Measurements from ENCODE around the gene HOXB9.

HOXB9 gene

DNA sequence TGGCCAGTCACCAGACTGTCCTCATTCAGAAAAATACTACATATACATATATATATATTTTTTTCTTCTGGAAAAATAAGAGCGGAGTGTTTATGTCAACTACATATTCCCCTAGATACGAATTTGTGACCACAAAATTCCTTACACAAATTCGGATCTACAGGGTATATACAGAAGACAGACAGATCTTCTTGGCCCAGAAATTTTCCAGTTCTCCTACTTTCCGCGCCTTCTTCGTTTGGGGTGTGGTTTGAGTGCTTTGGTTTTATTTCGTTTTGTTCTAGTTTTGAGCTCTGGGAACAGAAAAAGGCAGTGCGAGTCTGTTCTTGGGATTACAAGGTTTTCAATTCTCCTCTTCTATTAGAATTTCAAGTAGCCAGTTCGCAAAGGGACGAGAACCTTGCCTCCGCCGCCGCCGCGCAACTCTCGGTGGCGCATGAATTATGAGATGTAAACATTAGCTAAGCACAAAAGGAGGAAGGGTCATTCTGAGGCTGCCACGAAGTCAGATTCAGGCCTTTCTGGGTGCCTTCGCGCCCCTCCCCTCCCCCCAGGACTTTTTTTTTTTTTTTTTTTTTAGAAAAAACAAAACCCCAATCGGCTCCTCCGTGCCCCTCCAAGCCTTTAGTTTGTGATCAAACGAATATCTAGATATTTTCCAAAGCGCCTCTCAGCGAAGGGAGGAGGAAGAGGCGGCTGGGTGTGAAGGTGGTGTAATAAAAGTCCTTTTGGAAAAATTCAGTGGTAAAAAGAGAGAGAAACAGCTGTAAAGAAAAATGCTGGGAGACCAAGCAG is 46.2 kb downstream of the HOXB9 start:
- no peak for DNase-seq

DNA sequence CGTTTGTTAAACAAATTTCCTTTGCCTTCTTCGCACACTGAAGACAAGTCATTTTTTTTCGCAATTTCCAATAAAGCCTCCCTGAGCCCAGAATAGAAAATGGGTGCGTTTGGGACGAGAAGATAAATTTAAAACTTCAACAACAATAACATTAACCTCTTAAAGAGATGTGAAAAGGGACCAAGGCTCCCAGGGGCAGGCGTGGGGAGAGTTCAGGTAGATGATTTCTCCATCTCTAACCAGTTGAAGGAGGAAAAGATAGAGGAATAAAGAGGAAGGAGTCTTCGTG is 46.7 kb downstream of the HOXB9 start:
- DNase-seq, result no peak

DNA sequence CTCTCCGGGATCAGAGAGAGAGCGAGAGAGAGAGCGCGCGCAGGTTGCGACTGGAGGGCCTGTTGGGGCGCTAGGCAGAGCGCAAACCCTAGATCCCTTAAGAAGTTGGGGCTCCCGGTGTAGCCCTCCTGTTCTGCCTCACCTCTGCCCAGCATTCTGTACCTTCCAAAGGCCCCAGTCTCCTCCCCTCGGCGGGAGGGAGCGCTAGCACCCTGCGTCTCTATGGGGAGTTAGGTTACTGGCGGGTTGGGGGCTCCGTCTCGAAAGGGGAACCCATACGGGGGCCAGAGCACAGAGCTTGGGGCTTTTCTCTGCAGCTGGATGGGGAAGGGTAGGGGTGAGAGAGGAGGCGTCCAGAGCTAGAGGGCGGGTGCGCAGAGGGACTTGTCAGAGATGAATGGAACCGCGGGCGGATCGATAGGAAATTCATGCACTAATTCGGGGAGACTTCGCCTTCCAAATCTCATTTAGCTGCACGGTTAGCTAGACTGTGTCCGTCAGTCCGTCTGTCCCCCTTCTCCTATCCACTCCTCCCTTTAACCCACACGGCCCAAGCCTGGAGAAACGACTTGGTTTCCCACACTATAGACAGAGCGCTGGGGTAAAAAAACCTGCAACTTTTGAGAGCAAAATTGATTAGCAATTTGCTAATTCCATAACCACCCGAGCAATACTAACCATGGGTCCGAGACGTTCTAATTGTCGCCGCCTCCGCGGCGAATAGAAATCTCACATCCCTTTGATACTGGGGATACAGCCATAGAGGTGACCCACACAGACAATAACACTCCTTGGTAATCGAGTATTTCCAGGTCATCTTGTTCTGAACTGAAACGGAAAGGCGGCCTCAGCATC is 47.3 kb downstream of the HOXB9 start:
- DNase-seq, result no peak

DNA sequence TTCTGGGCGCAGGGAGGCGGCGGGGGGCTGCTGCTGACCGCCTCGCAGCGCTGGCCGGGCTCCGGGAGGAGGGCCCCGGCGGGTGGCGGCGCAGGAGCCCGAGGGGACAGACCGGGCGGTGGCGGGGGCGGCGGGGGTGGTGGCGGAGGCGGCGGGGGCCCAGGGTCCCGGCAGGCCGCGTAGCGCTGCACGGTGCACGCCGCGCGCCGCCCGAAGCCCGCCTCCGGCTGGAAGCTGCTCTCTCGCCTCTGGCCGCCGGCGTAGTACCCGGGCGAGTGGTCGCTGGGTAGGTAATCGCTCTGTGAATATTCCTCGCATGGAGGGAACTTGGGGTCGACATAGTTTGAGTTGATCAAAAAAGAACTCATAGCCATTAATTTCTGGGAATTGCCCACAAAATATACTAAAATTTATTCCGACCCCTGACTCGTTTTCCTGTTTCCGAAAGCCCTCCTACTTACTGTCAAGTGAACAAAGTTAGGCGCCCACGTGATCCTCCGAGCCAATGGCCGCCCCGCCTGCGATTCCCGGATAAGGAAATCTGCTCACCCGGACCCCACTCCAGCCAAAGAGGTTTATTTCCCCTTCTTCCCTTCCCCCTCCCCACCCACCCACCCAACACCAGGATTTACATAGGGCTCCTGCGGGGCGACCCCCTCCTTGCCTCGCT is 48.1 kb downstream of the HOXB9 start, which contains the start of gene HOXB4:
Gene HOXB4, minus strand, starts transcription at position 405 of the 670 bp plus-strand sequence. Its CDS starts 31 bp downstream, at position 374.
- peak in 1 of 2 experiments; percentile 64 for DNase-seq

DNA sequence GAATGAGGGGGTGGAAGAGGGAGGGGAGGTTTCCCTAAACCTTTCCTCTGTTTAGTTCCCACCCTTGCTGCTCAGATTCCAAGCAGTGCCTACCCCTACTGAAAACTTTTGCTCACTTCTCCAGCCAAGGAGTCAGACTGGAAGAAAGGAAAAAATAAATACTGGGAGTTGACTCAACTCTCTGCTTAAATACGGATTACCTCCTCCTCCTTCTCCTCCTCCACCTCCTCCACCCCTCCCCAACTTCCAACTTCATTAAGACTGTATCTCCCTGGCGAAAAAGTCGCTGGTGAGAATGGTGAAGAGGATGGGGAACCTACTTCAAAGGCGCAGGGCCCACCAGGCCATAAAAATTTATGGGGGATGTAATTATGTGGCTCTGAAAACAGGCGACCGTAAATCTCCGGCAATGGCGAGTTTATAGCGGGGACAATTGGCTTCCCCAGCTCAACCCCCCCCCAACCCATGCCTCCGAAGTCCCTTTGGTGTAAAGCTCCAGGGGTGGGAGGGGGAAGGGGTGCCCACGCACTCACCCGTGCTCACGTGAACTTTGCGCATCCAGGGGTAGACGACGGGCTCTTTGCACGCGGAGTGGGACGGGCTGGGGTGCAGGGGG is 48.7 kb downstream of the HOXB9 start:
- no peak for DNase-seq

DNA sequence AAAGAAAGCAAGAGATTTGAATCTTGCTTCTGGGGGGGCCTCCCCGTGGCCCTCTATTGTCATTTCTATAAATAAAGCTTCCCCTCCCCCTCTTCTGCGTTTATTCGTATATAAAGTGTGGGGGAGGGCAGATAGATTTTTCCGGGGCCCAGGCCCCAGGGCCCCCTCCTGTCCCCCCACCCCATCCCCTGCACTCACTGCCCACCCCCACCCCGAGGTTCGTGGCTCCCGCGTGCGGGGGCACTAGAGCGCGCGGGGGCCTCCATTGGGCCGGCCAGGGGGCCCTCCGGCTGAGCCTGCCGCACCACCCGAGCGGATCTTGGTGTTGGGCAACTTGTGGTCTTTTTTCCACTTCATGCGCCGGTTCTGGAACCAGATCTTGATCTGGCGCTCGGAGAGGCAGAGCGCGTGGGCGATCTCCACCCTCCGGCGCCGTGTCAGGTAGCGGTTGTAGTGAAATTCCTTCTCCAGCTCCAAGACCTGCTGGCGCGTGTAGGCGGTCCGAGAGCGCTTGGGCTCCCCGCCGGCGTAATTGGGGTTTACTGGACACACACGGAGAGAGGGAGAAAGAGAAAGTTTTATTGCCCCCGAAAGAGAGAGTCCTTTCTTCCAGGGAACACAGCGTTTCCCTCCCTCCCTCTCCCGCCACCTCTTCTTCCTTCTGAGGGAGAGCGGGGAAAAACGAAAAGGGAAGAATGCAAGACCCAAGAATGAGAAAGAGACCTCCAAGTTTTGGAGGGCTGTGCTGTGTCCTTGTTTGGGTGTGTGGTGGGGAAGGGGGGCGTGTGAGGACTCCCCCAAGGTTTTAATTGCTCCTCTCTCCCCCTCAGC is 49.5 kb downstream of the HOXB9 start:
- DNase-seq, result no peak

DNA sequence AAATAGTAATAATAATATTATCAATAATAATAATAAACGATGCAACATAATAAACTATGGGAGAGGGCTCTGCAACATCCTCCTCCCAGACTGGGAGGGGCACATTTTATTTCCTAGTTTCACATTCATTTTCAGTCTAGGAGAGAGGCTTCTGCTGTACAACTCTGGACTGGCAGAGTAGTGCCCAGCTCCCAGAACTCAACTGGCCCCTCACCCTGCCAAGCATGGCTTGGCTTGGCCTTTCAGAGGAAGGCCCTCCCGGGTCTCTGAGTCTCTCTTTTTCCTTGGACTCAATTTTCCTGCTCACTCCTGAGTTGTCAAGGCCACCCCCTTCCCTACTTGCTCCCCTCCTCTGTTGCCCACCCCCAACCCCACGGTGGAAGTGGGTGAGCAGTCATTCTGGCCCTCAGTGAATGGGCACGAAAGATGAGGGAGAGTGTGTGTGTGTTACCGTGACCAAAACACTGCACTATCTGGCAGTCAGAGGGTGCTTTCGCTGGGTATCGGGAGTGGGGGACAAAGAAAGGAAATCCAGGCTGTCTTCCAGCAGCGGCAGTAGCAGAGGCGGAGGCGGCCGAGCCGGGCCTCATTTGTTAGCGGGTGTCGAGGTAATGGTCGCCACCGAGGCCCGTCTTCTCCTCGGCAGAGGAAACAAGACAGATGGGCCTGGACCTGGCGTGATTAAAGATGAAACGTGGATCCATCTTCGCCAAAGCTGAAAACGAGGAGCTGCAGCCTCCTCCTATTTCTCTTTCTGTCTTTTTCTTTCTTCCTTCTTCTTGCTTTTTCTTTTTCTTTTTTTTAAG is 50.3 kb downstream of the HOXB9 start:
- no peak for DNase-seq

DNA sequence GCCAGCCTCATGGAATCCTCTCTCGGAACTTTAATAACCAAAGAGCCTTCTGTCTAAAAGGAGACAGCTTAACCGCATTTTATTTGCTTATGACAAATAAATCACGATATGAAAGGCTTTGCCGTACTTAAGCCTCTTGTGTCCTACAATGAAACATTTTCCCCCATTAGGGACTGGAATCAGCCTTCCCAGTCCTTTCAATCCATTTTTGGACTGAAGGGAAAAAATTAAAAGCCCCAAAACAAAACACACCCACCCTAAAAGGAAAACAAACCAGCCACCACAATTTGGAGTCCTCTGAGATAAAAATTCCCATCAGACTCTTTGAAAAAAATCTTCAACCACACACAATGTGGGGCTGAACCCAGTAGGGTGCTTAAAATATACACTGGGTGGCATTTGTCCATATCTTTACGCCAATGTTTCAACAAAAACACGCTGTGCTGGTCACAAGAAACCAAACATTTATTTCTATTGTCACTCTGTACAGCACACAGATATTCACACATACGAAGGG is 51.0 kb downstream of the HOXB9 start:
- no peak for DNase-seq

DNA sequence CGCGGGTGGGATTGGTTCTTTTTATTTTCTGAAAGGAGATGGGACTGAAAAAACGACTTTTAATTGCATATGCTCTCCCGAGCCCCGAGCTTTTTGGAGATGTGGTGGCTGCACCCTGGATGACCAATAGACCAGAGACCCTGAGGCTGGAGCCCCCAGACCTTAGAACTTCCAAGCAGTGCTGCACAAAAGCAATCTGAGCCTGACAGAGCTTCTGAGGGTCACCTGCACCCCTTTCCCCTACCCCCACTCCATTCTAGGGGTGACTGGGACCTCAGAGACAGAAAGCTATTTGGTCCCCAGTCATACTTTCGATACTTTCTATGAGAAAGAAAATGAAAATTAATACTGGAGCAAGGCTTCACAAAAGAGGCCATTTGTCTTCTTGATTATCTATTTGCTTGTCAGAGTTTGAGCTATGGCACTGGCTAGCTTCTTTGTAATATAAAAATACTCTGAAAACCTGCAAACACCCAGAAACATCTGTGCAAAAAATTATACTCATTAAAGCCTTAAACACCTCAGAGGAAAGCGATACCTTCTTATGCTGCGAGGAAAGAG is 51.6 kb downstream of the HOXB9 start:
- DNase-seq, result no peak

DNA sequence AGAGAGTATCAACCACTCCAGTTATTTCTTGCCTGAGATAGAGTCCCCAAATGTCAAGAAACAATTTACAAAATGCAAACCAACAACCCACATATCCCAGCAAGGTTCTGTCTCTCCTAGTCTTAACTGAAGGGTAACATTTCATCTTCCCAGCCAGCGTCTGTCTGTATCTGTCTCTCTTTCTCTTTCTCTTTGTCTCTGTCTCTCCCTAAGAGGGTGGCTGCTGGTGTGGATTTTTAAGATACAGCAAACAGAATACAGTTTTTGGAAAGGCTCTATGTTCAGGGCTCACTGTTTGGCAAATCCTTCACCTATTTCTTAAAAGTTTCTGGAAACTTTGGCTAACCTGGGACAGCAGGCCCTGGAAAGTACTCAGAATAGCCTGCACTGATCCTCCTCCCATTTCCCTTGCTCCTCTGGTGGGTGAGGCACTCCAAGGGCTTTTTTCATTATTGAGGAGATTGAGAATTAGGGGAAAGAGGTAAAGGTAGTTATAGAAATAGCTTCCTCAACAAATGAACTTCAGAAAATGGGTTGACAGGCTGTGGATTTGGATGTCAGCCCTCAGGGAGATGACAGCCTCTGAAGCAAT is 54.2 kb downstream of the HOXB9 start:
- no peak for DNase-seq
